Brain microvascular endothelial cell (primary cell): ENCODE results near the gene AUH.

Source experiments
- DNase-seq: peaks from one replicate; pipeline ENCODE4 v3.0.0-alpha.2; 2020
- H3K27ac ChIP-seq: fragments of 250-450 bp; sonication (Bioruptor Pico); 2 replicates; pipeline ENCODE4 v1.5.1; 2020; ENCODE audit warnings: mild to moderate bottlenecking, moderate library complexity
- H3K27me3 ChIP-seq: fragments of 250-450 bp; sonication (Bioruptor Pico); replicated peaks from 2 replicates; pipeline ENCODE4 v1.5.1; 2020; ENCODE audit warnings: mild to moderate bottlenecking
- H3K36me3 ChIP-seq: fragments of 250-450 bp; sonication (Bioruptor Pico); replicated peaks from 2 replicates; pipeline ENCODE4 v1.5.1; 2020; ENCODE audit warnings: mild to moderate bottlenecking
- H3K4me3 ChIP-seq: 2 replicates; pipeline ENCODE4 v1.5.1; 2011; ENCODE audit warnings: low read depth, mild to moderate bottlenecking, control low read depth, low read length, moderate library complexity
- CTCF ChIP-seq: IDR thresholded peaks from 2 replicates; pipeline ENCODE4 v1.5.1; 2011; ENCODE audit warnings: low read depth, mild to moderate bottlenecking, moderate library complexity, low read length, control low read depth, inconsistent platforms; ENCODE audit errors: missing control alignments
- in situ Hi-C: cut with HindIII; loops from 2 replicates; pipeline ENCODE4 v1.10.0; 2017; ENCODE audit warnings: low sequenced_read_pairs, low pct_ligation_motif_present

The AUH gene

GRCh38 chr9:91177081-91177480 lies 184.6 kb downstream of the AUH start:
- in situ Hi-C loops = no loop called here
- H3K27ac ChIP-seq = no peak overlapping the region
- no peak for TF ChIP-seq CTCF
- no peak overlapping the region for H3K4me3 ChIP-seq
- no peaks in the 10 kb centered on the region for H3K27me3 ChIP-seq
- DNase-seq = no peak
- no peaks in the 10 kb centered on the region for H3K36me3 ChIP-seq

GRCh38 chr9:91176426-91176825 lies 185.3 kb downstream of the AUH start:
- no peak for DNase-seq
- no peaks in the 10 kb centered on the region for H3K36me3 ChIP-seq
- in situ Hi-C loops = no loop called here
- no peak overlapping the region for H3K4me3 ChIP-seq
- no peaks in the 10 kb centered on the region for H3K27me3 ChIP-seq
- no peak for TF ChIP-seq CTCF
- H3K27ac ChIP-seq = no peak overlapping the region

GRCh38 chr9:91174772-91175171 lies 186.9 kb downstream of the AUH start:
- H3K27ac ChIP-seq = no peak overlapping the region
- no peaks in the 10 kb centered on the region for H3K27me3 ChIP-seq
- TF ChIP-seq CTCF = no peak
- H3K36me3 ChIP-seq = no peaks in the 10 kb centered on the region
- no peak overlapping the region for H3K4me3 ChIP-seq
- in situ Hi-C loops = no loop called here
- no peak for DNase-seq

- H3K4me3 ChIP-seq = no peak overlapping the region
- no peak overlapping the region for H3K27ac ChIP-seq
- no peak for TF ChIP-seq CTCF
- no peaks in the 10 kb centered on the region for H3K27me3 ChIP-seq
- DNase-seq = no peak
- in situ Hi-C loops = no loop called here
- no peaks in the 10 kb centered on the region for H3K36me3 ChIP-seq
Measured at GRCh38 chr9:91172329-91172728, 189.4 kb downstream of the AUH start.

GRCh38 chr9:91170951-91171350 lies 190.8 kb downstream of the AUH start:
- Histone ChIP-seq H3K36me3 (no peaks in the 10 kb centered on the region), H3K27me3 (no peaks in the 10 kb centered on the region), H3K27ac (no peak overlapping the region), H3K4me3 (no peak overlapping the region)
- TF ChIP-seq CTCF = no peak
- no peak for DNase-seq
- in situ Hi-C loops = no loop called here

- peak; percentile 40 for DNase-seq
- H3K36me3 ChIP-seq = no peaks in the 10 kb centered on the region
- no peak for TF ChIP-seq CTCF
- H3K27ac ChIP-seq = no peak overlapping the region
- no peaks in the 10 kb centered on the region for H3K27me3 ChIP-seq
- no peak overlapping the region for H3K4me3 ChIP-seq
- in situ Hi-C loops = no loop called here
Measured at GRCh38 chr9:91166796-91167366, 194.8 kb downstream of the AUH start.
